Measurements from ENCODE around the gene GNAT2.

Gene GNAT2

DNA sequence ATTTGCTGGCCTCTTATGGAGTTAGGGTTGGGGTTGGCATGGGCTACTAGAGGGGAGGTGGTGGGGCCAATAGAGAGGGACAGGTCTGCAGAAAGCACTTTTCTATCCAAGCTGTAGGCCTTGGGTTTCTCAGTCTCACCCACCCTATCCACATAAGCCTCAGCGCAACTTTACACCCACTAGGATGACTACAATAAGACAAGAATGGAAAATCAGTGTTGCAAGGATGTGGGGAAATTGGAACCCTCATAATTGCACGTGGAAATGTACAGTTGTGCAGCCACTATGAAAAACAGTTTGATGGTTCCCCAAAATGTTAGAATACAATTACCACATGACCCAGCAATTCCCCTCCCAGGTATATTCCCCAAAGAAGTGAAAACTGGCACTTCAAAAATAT lies 22.4 kb upstream of the GNAT2 start:
- DNase-seq (ENCODE audit: low read depth) = no peak

DNA sequence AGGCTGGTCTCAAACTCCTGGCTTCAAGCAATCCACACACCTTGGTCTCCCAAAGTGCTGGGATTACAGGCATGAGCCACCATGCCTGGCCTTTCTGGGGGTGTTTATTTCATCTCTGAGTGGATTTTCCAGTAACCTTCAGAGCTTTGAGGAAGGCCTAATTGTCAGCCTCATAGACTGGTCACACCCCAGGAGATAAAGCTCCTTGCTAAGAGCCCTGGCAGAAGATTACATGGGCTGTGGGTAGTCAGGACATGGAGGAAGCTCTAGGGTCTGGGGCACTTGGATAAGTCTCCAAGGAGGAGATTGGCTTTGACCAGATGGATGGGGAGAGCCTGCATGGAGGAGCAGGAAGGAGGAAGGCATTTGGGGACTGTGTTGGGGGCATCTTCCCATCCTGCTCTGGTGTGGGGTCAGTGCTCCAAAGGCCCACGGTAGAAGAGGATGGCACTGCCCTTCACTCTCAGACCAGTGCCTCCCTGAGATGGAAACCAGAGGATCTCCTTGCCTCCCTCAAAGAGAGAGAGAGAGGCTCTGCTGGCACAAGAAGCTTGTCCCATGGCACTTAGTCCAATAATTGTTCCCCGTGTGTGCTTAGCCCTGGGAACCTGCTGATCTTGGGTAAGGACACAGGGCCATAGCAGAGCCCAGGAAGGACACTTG lies 21.8 kb upstream of the GNAT2 start:
- no peak for DNase-seq (ENCODE audit: low read depth)

DNA sequence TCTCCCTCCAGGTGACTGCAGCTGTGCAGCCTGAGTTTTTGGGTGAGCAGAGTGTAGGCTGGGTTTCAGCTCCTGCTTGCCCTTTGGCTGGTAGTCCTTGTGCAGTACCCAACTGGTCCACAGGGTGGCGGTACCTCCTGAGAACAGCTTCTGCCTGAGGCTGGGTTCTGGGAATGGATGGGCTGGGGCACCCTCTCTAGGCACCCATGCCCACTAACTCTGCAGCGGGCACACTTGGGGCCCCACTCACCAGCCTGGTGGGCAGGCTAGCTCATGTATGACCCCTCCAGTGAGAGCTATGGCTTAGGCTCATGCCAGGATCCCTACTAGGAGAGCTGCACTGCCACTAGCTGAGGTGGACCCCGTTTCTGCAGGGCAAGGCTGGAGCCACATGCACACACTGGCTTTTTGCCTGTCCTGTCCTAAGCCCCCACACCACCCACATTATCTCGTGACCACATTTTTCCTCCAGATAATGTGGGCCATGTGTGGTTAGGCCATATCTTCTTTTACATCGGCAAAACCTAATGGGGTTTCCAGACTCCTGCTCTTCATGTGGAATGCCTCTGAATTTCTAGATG lies 21.0 kb upstream of the GNAT2 start:
- DNase-seq (ENCODE audit: low read depth) = peak; percentile 70

DNA sequence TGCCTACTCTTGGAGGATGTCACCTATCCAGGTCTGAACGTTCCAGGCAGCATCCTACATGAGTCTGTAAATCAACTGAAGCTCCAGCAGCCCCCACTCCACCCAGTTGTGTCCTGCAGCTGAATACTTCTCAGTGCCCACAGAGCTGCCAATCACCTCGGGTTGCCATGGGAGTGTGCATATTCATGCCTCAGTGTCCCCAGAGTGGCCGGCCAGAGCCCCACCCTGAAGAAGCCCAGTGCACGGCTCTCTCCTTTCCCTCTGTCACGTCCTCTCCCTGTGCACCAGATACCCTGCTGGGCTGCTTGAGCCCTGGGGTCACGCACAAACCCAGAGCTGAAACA lies 20.4 kb upstream of the GNAT2 start:
- no peak for DNase-seq (ENCODE audit: low read depth)

DNA sequence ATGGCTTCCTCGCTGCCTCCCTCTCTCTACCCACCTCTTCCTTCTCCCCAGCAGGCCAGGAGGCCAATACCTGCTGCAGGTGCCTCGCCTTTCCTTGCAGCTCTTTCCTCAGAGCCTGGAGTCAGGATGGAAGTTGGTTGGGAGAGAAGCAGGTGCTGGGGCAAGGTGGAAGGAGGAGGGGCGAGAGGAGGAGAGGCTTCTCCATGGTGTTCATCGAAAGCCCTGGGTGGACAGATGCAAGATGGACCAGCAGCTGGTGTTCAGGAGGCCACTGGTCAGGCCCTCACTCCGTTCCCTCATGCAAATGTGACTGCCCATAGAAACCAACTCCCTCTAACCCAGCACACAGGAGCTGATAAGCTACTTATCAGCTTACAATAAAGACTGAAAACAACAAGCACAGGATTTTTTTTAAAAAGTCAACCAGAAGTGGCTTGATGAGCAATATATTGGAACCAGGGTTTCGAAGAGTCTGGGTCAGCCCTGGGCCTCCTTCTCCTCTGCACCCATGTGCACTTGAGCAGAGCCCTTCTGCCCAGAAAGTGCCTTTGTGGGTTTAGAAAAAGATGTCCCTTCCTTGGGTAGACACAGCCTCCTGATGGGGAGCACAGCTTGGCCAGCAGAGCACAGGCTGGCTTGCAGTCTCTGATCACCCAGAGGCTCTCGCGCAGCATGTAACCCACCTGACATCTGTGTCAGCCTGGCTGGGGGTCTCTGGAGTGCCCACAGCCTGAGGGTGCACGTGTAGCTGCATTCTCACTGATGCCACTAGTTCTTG lies 19.8 kb upstream of the GNAT2 start:
- DNase-seq (ENCODE audit: low read depth) = no peak

DNA sequence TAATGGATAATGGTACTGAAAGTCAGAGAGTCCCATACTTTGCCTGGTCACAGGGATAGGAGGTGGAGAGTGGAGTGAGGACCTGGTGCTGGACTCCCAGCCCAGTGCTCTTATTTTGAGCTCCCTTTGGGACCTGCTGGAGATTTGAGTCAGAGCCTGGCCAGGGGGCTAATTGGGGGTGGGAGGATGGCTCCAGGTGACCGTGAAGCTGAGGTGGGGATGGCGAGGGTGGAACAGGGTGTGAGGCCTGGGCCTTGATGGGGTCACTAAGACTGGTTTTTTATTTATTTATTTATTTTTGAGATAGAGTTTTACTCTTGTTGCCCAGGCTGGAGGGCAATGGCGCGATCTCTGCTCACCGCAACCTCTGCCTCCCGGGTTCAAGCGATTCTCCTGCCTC lies 18.0 kb upstream of the GNAT2 start:
- no peak for DNase-seq (ENCODE audit: low read depth)

DNA sequence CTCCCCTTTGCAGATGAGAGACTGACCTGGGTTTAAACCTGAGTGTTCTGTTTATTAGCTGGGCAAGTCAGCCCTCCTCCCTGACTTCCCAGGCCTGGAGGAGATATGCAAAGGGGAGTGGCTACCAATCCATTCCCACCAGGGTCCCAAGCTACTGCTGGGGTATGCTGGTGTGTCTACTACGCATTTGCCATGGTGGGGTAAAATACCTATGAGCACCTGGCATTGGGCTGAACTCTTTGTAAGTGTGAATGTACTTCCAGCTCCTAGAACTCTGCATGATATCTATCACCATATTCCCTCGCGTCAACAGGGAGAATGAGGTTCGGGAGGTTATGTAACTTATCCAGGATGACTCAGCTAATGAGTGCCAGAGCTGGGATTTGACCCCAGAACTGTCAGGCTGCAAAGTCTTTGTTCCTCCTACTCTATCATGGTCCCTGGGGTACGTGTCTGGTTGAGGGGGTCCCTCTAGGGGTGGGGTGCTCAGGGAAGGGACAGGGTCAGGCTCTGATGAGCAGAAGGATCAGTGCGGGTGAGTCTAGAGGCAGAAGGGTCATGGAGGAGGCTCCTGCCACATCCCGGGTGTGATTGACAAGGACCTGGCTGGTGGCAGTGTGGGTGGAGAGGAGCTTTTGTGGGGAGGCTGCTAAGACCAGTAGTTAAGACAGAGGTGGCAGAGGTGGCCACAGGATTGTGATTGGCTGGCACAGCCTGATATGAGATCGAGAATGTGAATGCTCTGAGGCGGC lies 17.0 kb upstream of the GNAT2 start:
- no peak for DNase-seq (ENCODE audit: low read depth)

DNA sequence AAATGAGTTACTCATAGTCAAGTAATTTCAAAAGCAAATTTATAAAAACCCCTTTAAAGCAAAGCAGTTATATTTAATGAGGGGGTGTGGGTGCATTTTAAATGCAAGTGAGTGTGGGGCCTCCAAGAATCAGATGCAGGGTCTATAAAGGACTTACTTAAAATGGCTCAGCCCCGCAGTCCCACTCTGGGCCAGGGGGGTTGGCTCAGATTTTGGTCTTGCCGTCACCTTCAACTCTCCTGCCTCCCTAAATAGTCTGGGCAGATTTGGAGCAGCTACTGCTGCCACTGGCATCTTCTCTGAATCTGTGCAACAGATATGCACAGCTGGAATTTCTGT lies 16.4 kb upstream of the GNAT2 start:
- DNase-seq (ENCODE audit: low read depth) = no peak

DNA sequence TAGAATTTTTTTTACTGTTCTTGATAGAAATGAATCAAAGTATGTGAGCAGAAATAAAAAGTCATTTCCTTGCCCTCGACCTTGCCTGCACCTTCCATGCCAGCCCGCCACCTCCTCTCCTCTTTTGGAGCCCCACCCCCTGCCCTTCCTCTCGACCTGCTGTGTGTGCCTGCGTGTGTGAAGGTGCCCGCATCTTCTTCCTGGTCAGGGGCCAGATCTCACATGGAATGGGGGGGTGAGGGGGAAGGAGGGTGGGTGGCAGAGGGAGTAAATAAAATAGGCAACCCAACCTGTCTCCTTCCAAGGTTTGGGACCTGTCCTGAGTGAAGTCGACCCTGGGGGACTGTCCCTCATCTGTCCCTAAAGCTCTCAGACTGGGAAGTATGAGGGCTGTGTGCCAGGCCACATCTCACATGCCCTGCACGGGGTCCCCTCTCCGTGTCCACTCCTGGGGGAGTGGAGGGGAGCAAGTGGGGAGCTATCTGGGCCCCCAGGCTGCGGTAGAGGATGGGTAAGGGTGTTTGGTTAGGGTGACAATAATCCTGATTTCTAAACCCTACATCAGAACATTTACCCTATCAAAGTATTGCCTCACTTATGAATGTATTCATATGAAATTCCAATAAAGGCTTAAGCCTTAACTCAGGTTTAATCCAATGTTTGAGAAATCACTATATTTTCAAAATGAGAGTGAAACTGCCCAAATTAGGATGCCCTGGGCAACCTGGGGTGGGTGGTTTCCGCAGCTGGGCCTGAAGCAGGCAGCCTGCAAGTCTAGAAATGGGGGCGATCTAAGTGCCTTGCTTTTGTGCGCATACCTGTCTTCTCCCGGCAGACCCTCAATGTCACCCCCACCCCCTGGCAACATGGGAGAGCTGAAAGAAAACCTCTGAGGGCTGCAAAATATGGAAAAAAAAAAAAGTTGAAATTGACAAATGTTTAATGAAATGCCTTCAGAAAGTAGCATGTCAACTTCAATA lies 15.6 kb upstream of the GNAT2 start:
- no peak for DNase-seq (ENCODE audit: low read depth)

DNA sequence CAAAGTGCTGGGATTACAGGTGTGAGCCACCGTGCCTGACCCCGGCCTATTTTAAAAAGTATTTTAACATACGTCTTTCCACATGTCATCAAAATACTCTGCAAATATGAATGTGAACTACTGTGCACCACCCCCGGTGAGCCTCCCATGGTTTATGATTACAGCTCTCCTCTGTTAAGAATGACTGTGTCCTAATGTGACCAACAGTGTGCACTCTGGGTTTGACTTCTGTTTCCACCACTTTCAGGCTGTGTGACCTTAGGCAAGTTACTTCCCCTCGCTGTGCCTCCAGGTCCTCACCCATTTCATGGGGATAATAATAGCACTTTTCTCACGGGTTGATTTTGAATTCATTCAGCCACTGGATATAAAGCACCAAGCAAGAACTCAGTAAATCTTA lies 14.9 kb upstream of the GNAT2 start:
- DNase-seq (ENCODE audit: low read depth) = no peak

DNA sequence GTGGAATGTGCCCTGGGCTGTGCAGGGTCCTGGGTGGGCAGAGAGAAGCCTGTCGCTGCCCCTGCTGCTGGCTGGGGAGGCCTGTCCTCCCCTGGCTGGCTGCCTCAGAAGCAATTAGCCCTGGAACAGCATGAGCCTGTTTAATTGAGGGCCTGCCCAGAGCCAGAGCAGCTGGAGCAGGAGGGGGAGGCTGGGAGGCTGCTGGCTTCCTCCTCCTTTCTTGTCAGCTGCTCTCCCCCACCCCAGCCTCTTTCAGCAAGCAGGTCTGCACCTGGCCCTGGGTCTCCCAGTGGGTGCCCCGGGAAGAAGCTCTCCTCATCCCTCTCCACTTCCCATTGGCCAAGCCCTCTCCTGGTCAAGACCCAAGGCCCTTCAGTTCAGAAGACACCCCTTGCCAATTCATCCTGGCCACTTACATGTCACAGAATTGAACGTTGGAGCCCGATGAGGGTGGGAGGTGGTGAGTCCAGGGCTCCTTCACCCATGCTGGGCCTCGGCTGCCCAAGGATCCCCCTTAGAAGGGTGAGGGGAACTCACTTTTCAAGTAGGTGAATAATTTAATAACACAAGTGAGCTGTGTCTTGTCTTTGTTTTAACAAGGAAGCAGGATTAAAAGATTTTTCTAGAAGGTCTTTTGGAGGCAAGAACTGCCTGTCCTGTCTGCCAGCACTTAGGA lies 13.4 kb upstream of the GNAT2 start:
- no peak for DNase-seq (ENCODE audit: low read depth)

DNA sequence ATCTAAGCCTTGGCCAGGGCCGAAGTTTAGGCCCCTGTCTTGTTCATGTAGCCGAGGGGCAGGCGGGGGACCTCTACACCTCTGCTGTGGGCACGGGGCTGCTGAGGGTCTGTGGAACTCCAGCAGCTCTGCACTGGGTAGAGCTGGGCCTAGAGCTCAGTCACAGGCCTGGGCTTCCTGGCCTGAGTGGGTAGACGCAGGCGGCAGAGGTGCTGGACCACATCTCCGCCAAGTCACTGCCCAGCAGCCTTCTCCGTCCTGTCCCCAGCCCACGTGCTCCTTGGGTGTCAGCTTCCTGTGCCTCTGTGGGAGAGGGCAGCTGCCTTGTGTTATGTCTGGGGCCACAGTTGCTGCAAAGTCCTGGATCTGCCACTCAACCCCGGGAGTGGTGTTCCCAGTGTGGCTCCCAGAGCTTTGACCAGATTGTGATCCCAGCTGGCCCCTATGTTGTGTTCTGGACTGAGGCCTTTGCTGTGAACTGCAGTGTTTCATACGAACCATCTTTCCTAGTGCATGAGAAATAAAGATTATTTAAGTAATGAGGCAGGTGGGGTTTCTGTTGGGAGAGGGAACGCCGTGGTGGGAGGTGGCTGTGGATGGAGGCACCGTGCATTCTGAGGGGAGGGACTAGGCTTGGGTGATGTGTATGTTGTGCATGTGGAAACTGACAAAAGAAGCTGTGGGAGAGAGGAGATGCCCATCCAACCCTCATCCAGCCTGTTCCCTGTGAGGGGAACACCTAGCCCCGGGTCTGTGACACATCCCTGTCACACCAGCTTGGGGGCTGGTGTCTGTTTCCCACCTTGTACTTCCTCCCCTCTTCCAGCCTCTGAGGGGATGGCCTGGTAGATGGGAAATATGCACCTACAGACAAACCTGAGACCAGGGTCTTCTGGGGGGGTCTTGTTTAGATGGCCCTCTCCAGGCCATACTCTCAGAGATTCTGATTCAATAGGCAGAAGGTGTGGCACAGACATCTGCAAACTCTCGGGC lies 12.4 kb upstream of the GNAT2 start:
- no peak for DNase-seq (ENCODE audit: low read depth)

DNA sequence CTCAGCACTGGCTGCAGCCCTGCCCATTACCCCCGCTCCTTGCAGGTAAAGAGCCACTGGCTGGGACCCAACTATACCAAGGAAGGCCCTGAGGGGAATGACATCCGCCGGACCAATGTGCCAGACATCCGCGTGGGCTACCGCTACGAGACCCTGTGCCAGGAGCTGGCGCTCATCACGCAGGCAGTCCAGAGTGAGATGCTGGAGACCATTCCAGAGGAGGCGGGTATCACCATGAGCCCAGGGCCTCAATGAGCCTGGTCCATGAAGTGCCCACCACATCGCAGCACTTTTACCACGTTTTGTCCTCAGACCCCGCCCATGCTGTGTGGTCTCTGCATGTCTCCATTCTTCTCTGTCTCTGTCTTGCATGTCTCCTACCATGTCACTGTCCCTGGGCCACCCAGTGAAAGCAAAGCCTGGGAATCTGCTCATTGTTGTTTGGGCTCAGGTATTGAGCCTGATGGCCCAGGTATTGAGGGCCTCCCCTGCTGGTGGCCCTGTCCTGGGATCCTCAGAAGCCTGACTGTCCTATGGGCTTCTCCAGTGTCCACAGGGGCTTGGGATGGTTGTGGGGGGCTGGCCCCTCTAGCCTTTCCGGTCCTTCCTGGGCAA lies 11.6 kb upstream of the GNAT2 start:
- no peak for DNase-seq (ENCODE audit: low read depth)

DNA sequence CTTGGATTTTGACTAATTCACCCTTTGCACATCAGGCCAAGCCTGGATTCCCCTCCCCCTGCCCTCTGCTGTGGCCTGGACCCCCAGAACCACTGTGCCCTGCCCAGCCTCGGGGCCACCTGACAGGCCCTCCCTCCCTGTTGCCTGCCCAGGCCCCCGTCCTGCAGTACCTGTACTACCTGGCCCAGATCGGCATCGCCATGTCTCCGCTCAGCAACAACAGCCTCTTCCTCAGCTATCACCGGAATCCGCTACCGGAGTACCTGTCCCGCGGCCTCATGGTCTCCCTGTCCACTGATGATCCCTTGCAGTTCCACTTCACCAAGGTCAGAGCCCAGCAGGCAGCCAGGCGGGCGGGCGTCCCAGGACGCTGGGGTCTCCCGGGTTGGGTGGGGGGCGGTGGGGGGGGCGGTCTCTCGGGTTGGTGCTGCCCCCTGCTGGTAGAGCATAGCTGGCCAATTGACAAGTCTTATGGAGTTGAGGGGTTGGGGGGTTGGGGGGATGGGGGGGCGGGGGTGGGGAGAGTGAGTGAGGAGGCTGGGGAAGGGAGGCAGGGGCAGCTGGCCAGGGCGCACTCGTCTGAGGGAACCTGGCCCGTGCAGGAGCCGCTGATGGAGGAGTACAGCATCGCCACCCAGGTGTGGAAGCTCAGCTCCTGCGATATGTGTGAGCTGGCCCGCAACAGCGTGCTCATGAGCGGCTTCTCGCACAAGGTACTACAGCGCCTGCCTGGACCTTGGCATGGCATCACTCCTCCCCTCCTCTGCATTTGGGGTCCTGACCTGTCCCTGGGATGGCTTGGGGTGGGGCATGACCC lies 10.9 kb upstream of the GNAT2 start:
- no peak for DNase-seq (ENCODE audit: low read depth)

DNA sequence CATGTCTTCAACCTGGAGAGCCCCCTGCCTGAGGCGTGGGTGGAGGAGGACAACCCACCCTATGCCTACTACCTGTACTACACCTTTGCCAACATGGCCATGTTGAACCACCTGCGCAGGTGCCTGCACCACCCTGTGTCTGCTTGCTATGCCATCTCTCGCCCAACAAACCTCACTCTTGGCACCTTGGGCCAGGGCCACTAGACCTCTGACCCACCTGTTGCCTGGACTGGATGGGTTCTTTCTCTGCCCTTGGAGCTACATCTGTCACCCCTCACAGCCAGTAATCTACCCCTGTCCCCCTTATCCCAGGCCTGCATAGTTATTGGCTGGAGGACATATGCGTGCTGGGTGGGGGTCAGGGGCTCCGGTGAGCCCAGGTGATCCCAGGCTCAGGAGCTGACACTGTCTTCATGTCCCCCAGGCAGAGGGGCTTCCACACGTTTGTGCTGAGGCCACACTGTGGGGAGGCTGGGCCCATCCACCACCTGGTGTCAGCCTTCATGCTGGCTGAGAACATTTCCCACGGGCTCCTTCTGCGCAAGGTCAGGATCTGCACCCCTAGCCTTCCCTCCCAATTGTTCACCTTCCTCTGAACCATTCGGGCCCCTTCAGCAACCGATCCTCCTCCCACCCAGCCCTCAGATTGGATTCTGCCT lies 10.1 kb upstream of the GNAT2 start:
- DNase-seq (ENCODE audit: low read depth) = no peak

DNA sequence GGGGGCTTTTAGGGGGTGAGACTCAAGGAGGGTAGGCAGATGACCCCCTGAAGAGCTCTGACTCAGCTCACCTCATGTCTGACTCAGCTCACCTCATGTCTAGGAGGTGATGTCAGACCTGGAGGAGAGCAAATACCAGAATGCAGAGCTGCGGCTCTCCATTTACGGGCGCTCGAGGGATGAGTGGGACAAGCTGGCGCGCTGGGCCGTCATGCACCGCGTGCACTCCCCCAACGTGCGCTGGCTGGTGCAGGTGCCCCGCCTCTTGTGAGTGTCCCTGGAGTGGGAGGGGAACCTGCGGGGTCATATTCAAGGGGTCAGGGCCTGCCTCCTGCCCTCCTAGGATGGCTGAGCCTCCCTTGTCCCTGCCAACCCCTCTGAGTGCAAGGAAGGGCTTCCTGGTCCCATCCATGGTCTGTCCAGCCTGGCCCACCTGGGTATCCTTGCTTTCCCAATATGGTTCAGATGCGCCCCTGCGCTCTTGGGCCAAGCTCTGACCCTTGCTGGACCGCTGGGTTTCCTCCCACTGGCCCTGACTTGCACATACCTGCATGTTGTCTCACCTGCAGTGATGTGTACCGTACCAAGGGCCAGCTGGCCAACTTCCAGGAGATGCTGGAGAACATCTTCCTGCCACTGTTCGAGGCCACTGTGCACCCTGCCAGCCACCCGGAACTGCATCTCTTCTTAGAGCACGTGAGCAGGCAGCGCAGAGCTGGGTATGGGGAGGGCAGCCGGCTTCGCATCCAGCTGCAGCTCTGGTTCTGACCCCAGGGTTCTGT lies 9.3 kb upstream of the GNAT2 start:
- no peak for DNase-seq (ENCODE audit: low read depth)

DNA sequence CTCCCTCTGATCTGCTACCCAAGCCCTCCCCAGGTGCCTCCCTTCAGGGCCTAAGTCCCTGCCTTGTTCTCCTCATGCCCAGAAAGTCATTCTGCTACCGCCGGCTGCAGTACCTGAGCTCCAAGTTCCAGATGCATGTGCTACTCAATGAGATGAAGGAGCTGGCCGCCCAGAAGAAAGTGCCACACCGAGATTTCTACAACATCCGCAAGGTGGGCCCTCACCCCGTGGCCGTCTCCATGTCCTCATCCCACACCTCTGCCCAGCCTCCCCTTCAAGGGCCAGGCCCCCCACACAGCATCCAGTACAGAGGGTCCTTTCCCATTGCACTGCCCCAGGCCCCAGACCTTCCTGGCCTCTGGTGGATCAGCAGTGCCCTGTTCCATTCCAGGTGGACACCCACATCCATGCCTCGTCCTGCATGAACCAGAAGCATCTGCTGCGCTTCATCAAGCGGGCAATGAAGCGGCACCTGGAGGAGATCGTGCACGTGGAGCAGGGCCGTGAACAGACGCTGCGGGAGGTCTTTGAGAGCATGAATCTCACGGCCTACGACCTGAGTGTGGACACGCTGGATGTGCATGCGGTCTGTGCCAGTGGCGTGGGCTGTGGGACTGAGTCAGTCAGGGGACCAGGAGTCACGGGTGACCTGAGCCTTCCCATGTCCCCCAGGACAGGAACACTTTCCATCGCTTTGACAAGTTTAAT lies 8.4 kb upstream of the GNAT2 start:
- DNase-seq (ENCODE audit: low read depth) = no peak

Data from stimulated activated CD8-positive, alpha-beta memory T cell treated with anti-CD3 and anti-CD28 coated beads, Interleukin-12 subunit alpha, Interleukin-12 subunit beta, amount 100 ng/mL, for 4 hours (primary cell).